IPS DF 19.7 (cell line): ENCODE data around the gene C11orf58.

Experiments
- DNase-seq: peaks from one replicate; pipeline ENCODE4 v3.0.0-alpha.2; 2013; ENCODE audit warnings: low read depth, low spot score

Gene C11orf58

DNA sequence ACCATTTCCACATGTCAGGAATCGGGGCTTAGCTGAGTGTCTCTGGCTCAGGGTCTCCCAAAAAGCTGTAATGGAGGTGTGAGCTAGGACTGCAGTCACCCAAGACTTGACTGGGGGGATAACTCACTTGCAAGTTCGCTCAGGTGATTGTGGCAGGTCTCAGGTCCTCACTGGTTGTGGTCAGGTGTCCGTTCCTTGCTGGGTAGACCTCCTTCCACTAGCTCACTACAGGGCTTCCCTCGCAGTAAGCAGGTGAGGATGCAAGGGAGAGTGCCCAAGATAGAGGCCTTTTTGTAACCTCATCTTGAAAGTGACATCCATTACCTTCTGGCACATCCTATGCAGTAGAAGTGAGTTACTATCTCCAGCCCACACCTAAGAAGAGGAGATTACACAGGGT is 29.5 kb downstream of the C11orf58 start:
- DNase-seq, result no peak

DNA sequence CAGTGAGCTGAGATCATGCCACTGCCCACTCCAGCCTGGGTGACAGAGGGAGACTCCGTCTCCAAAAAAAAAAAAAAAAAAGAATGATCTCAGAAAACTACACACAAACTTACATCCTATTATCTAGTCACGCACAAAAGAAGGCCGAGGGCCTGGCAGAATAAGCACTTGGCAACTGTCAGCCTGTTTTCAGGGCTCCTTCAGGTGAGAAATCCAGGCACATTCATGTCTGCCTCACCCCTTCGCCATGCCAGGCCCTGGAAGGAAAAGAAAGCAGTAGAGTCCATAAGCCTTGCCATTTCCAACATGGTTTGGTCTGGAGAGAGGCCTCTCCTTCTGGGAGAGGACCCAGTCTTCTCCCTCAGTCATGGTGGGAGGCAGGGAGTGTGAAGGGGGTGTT is 30.9 kb downstream of the C11orf58 start:
- DNase-seq, result no peak

GRCh38 chr11:16770016-16770415 is 31.6 kb downstream of the C11orf58 start:
- DNase-seq, result no peak

DNA sequence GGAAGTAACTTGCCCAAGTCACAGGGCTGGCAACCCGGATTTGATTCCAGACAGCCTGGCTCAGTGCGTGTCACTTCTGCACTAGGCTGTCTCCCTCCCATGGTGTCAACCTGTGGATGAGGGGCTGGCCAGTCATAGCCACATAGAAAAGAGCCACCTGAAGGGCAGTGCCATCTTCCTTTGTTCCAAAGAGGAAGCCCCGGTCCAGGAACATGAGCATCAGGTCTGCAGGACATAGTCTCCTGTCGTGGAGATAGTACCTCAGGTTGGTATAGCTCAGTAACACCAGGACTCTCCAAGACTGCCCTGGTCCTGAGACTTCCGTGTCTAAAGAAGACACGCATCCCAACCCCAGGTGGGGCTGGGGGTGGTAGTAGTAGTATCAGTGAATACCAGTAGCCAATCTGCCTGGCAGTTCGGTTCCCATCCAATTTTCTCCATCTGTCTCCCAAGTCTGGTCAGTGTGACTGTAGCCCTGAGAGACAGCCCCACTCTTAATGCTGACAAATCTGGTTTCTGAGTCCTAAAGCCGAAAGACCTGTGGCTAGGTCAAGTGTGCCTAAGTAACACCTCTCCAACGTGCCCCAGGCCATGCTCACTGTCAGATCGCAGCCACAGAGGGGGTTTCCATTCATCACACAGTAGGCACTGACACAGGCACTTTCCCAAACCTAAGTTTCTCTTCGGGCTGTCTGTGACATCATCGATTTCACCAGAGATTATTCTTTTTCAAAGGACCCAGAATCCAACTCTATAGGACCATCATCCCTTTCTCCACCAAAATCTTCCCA is 33.1 kb downstream of the C11orf58 start:
- DNase-seq, result no peak

DNA sequence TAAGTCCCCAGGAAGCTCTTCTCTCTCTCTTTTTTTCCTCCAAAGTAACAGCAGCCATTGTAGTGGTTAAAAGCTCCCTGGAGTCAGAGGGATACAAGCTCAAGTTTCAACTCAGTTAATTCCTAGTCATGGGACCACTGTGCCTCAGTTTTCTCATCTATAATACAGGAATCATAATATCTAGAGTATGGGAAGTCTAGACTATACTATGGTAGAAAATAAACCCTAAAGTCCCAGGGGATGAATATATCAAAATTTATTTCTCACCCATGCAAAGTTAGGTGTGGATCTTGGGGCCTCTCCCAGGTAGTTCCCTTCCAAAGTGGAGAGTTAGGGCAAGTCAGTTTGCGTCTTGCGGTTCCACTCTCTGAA is 33.7 kb downstream of the C11orf58 start:
- DNase-seq, result no peak

DNA sequence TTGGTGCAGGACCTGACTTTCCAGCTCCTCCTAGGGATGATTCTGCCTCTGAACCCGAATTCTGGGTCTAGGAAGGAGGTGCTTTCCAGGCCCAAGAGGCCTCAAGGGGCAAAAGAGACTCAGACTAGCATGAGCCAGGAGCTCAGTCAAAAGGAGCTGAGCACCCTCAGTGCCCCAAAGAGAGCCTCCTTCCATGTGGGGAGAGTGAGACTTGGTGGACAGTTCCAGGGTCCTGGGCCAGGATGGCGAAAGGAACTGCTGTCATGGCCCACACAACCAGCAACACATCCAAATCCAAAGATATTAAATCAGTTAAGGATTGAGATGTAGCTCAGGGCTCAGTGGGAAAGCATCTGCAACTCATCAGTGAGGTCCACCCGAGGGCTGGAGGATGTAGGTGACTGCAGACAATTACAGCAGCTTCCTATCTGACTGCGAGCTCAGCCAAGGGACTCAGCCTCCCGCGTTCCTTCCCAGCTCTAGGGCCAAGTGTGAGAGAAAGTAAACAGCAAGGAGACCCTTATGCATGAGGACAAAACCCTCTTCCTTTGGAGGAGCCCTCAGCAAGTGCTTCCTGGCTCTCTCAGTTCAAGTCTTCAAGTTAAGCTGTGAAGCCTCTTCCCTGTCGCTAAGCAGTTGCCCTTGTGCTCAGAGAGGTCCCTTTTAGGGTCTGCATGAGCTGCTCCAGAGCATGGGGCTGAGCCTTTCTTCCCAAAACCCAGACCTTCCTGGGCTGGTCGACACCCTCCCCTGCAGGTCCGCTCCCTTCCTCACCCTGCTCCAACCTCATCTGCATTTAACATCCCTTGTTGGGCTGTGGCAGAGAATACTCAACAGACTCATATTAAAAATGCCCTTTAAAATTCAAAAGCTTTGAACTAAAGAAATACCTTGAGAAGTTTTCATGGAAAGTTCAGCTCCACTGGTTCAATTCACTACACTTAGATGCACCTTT is 35.8 kb downstream of the C11orf58 start:
- no peak for DNase-seq

DNA sequence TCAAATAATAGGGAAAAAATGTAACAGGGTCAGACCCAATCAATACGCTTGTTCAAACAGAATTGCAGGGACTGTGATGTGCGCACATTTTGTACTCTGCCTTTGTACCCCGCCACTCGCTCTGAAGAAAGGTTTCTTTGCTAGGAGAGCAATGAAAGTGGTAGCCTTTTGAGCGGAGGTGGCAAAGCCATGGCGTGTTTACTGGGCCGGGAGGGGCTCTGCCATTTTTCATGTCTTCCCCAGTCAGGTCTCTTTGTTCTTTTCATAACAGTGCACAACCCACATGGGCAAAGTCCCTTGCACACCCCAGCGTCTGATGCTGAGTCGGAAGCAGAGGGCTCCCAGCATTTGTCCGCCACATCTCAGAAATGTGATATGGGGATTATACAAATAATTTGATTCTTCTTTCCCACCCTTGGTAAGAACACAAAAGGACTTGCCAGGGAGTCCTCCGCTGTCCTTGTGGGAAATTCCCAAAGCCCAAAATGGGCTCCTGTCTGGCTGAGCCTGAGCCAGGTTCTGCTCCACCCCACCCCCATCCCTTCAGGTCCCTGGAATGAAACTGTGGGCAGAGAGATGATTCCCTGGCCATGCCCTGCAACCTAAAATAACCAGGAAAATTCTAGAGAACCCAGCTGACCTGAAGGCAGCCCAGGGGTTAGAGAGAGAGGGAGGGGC is 36.6 kb downstream of the C11orf58 start:
- no peak for DNase-seq

- DNase-seq, result no peak
Observed at GRCh38 chr11:16775614-16776283, 37.3 kb downstream of the C11orf58 start.

DNA sequence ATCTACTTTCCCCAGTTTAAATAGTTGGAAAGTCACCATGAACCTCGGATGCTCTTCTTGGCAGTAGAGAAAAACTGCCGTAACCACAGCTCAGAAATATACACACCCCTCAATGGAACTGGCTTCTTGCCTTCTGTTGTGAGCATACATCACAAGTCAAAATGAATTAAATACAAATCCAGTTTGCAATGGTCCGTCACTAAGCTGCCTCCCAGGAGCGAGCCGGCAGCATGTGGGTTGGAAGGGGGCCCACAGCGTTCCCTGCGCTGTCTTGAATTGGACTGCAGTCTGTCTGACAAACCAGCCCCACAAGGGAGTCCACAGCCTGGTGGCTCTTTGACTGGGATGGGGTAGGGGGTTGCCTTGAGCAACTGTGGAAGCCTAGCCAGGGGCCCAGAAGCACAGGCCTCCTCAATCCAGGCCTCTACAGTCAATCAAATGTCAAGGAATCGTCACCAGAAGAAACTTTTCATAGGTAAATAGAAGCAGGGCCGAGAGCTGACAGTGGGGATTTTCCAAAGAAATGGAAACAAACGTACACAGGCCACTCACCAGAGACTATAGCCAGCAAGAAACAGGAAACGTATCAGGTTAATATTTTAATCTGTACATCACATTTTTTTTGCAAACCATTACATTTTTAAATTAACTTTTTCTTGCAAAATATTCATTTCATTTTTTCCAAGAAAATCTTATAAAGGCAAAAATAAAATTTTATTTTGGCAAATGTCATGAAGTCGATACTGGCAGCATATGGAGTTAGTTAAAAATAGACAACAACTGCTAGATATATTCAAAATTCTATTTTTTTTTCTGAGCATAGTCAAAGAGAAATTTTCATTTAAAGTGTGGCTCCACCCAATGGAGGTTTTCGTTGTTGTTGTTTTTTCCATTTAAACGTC is 38.5 kb downstream of the C11orf58 start:
- DNase-seq, result no peak

DNA sequence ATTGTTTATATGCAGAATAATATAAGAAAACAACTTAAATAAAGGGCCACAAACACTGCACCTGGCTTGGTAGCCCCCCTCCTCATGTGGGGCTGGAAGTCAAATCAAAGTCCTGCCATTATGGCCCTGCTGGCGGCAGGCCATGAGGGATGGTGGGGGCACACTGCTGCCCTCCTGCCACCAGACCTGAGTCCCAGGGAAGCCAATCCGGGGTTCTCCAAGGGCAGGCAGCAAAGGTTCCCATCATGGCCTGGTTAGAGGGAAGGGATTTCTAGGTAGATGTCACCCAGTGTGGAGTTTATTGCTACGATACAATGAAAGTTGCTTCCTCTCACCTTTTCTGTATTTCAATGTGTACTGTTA is 39.1 kb downstream of the C11orf58 start:
- DNase-seq, result no peak

DNA sequence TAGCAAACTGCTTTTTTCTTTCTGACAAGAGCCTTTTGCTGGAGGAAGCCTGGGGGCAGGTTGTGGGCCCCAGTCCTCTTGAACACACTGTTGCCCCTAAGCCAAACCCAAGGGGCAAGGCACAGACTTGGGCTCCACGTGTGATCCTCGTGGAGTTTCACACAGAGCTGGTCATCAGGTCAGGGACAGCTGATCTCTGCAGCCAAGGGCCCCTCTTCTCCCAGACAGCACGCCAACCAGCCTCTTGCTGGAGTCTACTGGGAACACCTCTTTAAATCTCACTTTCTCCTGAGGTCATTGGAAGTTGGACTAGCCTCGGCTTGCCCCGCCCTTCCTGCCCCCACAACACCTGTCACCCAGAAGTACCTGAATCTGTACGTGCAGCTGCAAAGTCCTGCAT is 39.8 kb downstream of the C11orf58 start:
- no peak for DNase-seq

- no peak for DNase-seq
Observed at GRCh38 chr11:16778876-16779275, 40.4 kb downstream of the C11orf58 start.

DNA sequence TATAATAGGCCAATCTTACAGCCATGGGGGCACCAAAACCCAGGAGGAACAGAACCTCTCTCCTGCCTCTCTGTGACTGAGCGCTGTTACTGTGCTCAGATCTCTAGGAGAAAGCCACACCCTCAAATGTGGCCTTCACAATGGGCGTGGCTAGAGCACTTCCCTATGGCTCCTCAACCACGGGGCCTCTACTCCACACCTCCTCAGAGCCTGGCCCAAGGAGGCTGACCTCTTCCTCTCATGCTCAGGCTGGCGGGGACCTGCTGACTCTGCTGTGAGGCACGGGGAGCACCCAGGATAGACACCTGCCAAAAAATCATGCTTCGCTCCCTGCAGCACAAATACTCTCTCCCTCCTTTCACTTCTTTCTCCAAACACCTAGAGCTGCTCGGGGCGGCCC is 41.0 kb downstream of the C11orf58 start:
- DNase-seq, result no peak

- no peak for DNase-seq
Observed at GRCh38 chr11:16780146-16780545, 41.7 kb downstream of the C11orf58 start.

DNA sequence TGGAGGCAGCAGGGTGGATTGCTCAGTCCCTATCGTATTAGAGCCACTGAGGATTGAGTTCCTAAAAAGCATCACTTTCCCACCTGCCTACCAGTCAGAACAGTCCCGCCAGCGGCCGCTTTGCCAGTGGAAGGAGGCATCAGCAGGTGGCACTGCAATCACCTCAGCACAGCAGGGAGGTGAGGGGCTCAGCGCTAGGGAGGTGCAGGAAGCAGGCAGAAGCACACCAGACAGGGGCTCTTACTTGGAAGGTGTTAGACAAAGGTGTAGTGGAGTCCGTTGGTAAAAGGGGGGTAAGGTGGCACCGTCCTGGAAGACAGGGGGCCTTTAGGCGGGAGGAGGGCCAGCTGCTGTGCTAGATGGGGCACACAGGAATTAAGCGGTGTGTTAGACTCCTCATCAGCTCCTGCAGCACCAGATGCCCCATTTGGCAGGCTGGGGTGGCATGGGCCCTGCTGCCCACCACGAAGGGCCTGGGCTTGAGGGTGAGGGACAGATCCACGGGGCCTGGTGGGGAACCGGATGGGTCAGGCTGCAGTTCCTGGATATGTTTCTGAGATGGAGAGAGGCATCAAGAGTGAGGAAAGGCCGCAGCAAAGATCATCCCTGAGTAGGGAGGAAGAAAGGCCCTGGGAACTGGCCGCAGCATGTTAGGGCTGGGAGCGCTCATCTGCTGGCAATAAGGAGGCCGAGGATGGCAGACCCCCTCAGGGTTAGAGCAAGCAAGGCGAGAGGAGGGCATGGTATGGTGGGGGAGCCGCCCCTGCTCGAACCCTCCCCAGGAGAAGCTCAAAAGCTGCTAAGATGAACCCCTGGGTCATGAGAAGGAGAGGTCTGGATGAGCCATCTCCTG is 42.5 kb downstream of the C11orf58 start:
- no peak for DNase-seq

GRCh38 chr11:16781936-16782919 is 43.8 kb downstream of the C11orf58 start:
- no peak for DNase-seq

DNA sequence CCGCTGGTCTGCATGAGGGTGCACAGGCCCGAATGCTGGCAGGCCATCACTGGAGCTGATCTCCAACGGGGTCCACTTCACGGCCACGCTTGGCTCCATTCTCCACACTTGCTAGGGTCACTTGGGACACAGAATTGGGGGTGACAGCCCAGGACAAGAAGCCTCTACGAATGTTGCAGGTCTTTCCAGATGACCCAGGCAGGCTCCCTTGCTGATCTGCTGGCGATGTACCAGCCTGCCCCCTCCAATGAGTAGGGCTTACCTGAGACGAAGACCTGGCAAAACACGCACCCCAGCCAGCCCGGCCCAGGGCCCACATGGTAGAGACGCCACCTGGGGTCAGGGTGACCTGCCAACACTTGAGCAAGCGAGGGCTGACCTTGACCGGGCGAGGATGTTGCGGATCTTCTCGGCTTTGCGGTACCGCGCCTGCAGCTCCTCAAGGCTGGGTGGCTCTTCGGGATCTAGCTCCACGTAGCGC is 44.9 kb downstream of the C11orf58 start:
- DNase-seq, result no peak

DNA sequence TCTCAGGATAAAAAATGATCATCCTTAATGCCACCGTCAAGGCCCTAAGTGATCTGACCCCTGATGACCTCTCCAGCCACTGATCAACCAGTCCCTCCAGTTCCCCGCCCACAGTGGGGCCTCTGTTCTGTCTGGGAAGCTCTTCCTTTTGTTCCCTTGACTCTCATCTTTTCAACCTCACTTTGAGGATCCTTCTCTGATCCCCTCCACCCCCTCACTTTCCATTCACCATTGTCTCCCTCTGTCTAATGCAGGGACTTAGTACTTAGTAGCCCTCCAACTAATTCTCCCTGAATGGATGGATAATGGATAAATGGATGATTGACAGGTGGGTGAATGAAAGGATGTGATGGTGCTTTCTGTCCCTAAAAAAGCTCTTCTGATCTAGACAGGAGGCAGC is 45.6 kb downstream of the C11orf58 start:
- no peak for DNase-seq
